H4 (cell line): ENCODE data around the gene SPOP. TPM values are rescaled to one million over a fixed set of nuclear protein-coding genes. Genes with fewer than 3 reads are reported as not detected.
A peak's percentile ranks its signal among the peaks of the same experiment; 100 is the strongest.
"Not testable (repeated sequence)": the region's sequence is repeated elsewhere in the genome, so short reads cannot be mapped to it uniquely, and the experiment has no call there.

ENCODE experiments used
- DNase-seq: peaks from one replicate; pipeline ENCODE4 v3.0.0-alpha.2; 2015; ENCODE audit warnings: low spot score
- total RNA-seq: library from RNA; depleted of rRNA; stranded (reverse); fragments of >200 nt; shearing (Covaris generic); gene quantifications from 2 replicates; pipeline ENCODE4 v1.2.3, GENCODE V29; 2014; rRNA removed

Gene SPOP
- 30.7 and 43.9 TPM in 2 replicates for total RNA-seq

DNA sequence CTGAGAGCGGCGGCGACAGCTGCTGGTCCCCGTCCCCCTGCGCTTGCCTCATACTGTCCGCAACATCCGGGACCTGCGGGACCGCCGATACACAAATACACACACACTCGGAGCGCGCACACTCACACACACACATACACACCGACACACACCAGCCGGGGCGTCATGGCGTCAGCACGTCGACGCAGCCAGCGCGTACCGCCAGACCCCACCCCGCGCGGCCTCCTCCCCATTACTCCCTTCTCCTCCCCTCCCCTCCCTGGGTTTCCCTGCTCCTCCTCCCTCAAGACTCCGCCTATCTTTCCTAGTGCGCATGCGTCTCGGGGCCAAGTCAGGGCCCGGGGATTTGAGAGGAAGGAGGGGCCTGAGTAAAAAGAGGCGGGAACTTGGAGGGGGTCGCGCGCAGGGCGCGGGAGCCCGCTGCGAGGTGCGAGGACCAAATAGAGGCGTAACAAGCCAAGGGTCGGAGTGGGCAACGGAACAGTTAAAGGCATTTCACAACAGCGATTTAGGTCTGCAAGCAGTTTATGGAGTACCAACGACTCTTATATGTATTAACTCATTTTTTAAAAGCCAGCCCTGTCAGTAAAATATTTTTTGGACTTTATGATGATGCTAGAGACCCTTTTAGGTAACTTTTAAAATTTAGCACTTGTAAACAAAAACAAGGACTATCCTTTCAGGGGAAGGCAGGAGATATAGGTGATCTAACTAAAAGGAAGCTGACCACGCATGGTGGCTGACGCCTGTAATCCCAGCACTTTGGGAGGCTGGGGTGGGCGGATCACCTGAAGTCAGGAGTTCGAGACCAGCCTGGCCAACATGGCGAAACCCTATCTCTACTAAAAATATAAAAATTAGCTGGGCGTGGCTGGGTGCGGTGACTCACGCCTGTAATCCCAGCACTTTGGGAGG is at the start of gene SPOP:
TSS of gene SPOP (minus strand) at position 165 of the 915 bp plus-strand sequence. CDS start 55,287 bp downstream, outside the sequence.
- DNase-seq, result peak; percentile 100

DNA sequence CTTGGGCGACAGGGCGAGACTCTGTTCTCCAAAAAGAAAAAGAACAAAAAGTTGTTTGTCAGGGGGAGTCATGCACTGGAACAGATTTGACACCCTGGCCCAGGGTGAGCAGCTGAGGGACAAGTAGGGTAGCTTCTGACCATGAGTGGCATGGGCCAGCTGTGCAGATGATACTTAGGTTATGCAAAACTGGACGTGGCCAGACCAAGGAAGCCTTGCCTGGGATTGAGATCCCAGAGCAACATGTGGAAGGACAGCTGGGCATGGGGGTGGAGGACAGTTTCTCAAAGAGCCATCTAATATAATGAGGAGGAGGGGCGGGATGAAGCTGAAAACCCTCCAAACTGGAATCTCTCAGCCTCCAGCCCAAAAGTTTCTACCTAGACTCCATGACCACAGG is 49.5 kb upstream of the SPOP start:
- DNase-seq, result no peak

DNA sequence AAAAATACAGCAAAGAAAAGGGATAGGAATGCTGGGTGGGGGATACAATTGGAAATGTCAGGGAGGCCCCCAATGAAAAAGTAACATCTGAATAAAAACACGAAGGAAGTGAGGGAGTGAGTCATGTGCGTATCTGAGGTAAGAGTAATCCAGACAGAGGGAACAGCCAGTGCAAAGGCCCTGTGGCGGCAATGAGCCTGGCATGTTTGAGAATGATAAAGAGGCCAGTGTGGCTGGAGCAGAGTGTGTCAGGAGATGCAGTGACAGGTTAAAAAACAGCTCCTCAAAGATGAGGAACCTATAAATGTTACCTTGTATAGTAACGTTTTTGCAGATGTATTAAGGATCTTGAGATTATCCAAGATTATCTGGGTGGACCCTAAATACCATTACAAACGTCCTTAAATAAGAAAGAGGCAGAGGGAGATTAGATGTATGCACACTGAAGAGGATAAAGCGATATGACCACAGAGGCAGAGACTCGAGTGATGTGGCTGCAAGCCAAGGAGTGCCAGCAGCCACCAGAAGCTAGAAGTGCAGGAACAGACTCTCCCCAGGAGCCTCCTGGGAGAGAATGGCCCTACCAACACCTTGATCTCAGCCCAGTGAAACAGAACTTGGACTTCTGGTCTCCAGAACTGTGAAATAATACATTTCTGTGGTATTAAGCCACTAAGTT is 47.7 kb upstream of the SPOP start:
- DNase-seq, result no peak

DNA sequence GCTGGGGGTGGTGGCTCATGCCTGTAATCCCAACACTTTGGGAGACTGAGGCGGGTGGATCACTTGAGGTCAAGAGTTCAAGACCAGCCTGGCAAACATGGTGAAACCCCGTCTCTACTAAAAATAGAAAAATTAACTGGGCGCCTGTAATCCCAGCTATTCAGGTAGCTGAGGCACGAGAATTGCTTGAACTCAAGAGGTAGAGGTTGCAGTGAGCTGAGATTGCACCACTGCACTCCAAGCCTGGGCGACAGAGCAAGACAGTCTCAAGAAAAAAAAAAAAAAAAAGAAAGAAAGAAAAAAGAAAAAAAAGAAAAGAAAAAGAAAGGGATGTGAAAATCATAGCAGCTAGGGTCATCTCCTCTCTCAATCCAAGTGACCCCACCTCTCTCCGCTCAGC is 46.7 kb upstream of the SPOP start:
- not testable (repeated sequence) for DNase-seq

DNA sequence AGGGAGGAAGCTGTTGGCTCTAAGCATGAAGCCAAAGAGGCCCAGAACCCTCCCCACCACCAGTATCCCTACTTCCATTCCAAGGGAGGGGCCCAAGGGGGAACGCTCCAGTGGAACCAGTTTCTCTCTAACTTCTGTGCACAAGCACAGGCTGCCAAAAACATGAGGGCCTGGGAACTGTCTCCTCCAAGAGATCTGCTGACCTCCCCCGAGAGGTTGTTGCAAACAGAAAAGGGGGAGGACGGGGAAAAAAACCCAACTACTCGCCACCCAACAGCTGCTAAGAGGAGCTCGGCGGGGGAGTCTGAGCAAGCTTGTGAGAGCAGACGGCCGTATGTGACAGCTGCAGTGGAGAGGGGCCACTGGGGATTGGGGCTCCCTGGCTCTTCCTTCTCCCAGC is 45.5 kb upstream of the SPOP start:
- DNase-seq, result no peak

DNA sequence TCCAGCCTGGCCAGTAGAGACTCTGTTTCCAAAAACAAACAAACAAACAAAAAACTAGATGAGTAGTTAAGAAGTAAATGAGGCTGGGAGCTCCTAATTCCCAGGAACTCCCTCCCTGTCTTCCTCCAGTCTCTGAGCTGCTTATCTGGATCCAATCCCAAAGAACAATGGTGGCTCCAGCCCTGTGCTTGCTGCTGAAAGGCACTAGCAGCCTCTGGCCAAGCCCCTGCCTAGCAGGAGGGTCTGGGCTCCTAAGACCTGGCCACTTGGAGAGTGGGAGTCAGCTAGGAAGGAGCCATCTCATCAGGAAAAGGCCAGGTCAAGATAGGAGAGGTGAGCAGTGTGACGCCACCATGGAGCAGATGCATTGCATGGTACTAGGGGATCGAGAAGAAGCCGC is 44.2 kb upstream of the SPOP start:
- DNase-seq, result no peak

DNA sequence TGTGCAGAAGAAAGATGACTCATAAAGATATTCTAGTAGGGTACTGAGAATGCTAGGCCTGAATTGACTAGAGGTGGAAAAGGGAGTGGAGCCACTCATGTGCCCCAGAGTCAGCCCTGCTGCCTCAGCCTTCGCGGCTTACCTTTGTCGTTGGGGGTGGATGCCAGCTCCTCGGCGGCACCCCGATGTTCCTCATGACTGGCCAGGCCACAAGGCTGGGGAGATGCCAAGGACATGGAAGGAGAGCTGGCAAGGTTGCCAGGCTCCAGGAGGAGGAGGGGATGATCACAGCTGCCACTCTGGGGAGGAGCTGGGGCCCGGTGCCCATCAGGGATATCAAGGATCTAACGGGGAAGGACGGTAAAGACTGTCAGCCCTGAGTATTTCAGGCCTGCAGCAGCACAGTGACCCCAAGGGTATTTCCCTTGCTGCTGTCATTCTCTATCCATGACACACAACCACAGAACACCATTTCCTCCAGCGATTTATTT is 39.5 kb upstream of the SPOP start:
- DNase-seq, result no peak

DNA sequence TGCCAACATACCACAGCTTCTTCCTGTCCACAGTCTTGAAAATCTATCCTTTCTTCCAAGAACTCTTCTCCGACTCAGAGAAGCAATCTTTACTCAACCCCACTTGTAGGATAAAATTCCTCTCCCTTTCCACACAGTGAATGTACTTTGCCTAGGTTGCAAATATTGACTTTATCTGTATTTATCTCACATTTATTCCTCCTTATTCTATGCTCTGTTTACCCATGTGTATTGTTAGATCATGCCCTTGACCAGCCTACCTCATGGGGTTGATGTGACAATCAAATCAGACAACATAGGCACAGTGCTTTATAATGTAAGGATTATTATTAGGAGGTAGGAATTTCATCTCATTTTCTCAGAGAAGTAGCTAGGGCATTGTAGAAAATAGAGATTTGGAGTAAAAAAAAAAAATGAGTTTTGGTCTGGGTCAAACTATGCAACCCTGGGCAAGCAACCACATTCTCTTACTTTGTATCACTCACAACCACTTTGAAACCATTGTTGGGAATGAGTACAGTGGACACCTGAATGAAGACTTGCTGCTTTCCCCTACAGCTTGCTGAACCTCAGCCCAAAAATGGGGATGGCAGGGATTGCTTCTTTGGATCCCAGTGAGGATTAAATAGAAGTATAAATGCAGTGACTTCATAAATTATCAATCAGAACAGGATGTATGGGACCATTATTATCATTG is 38.9 kb upstream of the SPOP start:
- no peak for DNase-seq

DNA sequence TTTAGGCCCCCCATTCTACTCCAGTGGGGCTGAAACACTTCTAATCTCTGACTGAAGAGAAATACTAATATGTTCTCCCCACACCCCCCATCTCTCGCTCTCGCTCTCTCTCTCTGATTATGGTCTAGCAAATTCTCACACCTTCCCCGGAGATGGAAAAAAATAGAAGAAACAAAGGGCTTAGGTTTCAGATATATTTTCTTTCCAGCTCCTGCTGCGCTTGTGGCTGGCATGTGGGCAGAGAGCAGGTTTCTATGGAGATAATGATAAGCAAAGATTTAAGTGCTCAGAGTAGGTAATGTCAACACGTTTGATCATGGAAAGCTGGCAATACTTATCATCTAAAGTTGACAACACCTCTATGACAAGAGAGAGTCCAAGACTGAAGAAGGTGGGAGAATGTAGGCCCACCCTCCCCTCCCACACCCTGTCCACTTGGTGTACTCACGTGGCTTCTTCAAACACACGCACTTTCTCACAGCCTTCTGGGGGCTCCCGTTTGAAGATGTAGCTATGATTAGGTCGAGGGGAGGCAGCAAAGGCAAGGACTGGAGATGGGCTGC is 37.9 kb upstream of the SPOP start:
- no peak for DNase-seq

DNA sequence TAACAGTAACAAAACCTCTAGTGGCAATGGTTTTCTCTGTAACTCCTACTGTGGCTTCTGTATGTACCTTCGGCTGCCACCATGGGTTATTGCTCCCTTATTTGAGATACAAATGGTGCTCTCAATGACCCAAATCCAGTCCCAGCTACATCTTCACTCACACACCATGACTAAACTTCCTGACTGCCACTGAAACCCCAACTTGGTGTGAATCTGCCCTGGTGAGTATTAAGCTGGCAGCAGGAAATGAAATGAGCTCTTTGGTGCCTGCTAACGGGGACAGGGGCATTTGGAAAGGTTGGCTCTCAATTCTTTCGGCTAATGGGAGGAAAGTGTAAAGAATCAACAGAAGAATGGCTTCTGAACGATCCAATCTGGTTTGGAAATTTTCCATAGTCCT is 37.3 kb upstream of the SPOP start:
- no peak for DNase-seq

DNA sequence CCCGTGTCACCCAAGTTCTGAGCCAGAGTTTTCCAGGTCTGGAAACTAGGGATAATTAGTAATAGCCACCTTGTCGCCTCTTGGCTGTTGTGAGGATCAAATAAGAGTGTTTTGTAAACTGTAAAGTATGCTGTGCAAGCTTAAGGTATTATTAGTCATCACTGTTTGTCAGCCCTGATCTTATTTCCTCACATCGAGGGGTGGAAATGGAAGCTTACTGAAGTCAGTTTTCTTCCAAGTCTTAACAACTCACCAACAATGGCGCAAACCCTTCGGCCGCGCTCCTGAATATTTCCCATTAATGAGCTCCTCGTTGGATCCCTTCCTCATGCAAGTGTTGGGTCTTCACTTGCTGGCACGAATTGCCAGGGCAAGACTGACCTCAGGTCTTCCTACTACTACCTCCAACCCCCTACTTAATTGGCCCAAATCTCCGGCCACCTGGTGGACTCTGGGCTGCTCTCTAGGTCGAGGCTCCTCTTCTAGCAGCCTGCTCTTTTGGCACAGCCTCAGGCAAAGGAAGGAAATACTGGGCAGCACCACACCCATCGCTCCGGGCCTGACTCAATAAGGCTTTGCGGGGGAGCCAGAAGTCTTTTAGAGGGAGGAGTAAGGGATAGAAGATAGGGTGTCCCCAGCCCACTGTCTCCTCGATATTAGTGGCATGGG is 30.8 kb upstream of the SPOP start:
- no peak for DNase-seq

DNA sequence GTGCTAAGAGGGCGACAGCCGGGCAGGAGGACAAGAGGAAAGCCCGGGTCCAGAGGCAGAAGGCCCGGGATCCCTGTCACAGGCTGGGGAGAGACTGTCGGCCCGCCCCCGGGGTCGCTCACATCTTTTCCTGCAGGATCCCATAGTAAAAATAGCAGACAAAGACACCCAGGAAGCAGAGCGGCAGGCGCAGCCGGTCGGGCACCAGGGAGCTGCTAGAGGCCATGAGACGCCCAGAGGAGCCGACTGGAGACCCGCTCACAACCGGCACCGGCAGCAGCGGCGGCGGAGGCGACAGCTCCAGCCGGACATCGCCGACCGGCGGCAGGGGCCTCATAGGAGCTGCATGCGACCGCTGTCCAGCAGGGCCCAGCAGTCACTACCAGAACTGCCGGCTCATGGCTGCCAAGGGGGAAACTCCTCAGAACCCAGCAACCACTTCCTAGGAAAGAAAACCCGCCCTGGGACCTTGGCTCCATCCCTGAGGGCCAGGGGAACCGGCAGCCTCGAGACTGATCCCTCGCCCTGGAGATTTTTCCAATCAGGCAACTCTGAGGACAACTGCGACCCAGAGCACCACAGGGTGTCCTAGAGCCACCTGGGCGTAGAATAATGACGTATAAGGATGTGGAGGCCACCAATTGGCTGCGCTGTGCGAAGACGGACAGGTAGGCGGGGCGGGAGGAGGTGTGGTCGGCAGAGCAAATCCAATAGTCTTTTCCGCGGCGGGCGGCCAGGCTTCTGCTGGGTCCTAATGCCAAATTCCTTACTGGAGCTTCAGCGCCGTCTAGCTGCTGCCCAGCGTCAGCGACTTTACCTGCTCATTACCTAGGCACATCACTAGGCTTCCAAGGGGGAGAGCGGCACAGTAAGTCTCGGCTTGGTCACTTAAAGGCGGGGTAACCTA is 30.0 kb upstream of the SPOP start, which contains the start of gene SLC35B1:
TSS of gene SLC35B1 (minus strand) at position 357 of the 907 bp plus-strand sequence. CDS start at position 226, 131 bp downstream.
- peak; percentile 100 for DNase-seq

DNA sequence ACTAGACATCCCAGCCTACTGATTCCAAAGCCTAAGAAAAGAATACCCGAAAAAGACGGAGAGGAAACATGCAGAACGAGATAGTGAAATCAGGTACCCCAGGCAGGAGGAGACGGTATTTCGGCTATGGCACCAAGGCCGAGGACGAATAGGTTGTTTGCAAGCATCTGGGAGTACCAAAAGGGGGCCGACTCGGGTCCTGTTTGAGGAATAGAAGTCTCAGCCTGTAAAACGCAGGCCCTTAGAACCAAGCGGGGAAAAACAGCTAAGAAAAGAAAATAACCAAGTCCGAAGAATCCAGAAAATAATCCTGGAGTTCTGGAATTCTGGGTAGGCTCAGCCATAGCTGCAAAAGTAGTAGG is 29.3 kb upstream of the SPOP start:
- no peak for DNase-seq

DNA sequence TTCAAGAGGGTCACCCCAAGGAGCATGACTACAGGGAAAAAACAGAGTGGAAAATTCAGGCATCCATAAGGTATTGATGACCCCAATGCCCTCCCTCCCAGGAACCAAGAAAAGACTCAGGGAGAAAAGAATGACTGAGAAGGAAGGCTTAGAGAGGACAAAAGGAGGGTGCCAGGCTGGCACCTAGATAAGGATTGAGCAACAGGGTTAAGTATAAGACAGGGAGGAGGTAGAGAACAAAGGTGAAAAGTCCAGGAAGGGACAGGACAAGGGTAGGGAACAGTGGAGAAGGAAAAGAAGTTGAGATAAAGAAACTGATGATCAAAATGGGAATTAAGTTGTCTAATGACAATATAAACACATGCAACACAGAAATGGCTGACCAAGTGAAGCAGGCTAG is 27.4 kb upstream of the SPOP start:
- DNase-seq, result no peak

DNA sequence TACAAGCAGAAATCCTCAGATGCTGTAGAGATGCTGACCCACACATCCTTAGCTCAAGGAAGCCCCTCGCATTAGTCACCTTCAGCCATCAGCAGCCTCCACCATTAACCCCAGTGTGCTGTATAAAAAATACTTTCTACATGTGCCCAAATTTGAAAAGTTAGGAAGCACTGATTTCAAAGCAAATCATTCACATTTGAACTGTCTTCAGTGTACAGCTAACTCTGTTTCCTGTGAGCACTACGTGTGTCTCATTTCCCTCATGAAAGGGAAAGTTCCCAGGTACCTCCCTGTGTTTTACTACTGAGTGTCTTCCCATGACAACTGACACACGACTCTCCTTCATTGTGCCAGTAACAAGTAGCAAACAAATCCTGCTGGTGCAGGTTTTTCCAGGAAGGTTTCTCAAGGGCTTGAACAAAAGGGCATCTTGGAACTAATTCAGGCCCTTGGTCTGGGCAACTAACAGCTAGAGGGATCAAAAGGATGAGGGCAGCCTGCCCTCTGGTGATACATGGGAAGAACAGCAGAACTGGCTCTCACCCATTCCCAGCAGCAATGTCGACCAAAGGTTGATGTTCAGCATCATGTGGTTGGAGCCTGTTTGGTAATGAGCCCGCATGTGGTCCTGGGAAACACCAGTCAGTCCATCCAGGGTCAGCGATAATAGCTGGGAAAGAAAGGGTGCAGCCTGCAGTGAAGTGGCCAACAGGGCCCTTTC is 25.8 kb upstream of the SPOP start:
- peak; percentile 53 for DNase-seq

DNA sequence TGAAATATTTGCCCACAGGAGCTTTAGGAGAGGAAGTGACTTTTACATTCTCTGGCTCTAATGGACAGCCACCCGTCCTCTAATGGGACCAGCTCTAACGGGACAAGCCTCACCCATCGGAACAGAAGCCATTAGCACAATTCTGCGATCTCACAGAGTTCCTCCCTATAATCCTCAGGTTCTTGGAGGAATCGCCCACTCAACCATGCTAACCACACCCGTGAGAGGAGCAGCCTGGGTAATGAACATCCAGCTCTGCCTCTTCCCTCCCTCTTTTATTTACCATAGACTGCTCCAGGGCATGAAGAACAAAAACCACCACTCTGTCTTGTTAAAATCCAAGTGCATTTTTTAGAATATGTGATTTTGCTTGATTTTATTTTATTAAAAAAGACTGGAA is 23.1 kb upstream of the SPOP start:
- DNase-seq, result no peak

DNA sequence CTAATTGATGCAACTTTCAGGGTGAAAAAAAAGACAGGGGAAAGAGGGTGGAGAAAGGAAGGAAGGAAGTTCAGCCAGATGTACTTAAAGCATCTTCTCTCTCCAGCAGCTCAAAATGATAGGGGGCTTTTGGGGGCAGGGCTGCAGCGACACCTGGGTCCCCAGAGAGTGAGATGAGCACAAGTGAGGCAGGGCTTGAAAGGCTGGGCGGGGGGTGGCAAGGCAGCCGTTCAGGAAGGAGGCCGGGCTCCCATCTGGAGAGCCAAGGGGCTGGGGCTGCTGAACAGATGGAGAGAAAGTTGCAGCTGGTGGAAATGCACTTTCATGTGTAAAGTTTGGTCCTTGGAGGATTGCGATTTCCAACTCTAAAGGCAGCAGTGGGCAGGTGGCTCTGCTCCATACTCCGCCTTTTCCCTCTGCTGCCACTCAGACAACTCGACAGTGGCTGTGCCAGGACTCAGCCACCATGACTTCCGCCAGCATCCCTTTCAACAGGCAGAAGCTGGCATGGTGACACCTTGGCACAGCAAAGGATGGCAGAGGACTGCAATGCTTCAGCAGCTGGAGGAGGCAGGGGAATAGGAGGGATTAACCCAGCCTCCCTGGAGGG is 22.2 kb upstream of the SPOP start:
- no peak for DNase-seq

DNA sequence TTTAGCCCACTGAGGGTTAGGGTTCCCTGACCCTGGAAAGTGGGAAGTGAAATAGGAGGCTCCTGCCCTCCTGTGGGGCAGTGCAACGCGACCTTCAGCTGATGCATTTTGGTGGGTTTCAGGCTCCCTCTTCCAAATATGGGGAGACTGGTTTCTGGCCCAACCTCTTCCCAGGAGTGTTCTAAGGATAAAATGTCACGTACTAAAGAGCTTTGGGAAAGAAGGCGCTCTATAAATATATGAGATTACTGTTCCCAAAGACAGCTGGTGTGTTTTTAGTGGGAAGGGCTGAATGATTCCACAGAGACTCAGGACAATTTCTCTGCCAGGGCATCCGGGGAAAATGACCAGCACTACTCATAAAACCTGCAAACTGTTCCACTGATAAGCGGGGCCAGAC is 20.1 kb upstream of the SPOP start:
- no peak for DNase-seq

DNA sequence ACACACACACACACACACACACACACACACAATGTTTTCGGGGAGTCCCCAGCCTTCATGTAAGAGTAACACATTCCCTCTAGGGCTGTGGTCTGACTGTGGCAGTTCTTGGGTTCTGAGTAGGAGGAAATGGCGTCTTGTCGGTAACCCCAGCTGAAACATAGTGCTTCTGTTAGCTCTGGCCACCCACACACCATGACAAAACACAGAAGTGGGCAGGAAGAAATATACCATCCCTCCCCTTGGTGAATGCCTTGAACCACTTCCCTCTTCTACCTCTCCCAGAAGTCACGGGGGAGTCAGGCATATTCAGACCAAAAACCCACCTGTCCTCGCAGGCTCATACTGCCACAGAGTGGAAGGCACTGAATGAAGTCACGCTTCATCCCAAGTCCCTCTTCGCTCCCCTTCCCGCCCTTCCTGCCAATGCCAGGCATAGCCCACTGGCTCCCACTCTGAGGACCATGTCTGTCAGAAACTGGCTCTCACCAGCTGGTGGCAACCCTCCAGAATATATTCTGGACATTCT is 18.4 kb upstream of the SPOP start:
- no peak for DNase-seq
